ENCODE data around the gene LFNG.
"Not testable (repeated sequence)": the region's sequence is repeated elsewhere in the genome, so short reads cannot be mapped to it uniquely, and the experiment has no call there.

Gene LFNG

DNA sequence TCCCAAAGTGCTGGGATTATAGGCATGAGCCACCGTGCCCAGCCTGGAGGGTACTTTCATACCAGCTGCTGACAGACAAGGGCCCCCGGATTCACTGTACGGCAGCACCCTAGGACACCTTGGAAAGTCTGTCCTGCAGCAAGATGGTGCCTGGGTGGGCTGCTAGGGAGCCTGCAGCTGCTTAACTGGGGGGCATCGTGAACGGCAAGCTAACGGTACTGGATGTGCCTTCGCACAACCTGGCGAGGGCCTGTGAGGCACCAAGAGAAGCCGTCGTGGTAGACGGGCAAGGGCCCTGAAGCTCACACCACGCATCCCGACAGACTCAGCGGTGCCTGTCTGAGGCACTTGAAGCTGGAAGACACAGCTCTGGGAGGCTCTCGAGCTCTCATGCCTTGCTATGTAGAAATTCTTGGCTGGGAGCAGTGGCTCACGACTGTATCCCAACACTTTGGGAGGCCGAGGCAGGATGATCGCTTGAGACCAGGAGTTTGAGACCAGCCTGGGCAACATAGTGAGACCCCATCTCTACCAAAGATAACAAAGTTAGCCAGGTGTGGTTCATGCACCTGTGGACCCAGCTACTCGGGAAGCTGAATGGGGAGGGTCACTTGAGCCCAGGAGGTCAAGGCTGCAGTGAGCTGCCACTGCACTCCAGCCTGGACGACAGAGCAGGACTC, 26.3 kb downstream of the LFNG start:
- DNase-seq (ENCODE audit: low spot score), result no peak

DNA sequence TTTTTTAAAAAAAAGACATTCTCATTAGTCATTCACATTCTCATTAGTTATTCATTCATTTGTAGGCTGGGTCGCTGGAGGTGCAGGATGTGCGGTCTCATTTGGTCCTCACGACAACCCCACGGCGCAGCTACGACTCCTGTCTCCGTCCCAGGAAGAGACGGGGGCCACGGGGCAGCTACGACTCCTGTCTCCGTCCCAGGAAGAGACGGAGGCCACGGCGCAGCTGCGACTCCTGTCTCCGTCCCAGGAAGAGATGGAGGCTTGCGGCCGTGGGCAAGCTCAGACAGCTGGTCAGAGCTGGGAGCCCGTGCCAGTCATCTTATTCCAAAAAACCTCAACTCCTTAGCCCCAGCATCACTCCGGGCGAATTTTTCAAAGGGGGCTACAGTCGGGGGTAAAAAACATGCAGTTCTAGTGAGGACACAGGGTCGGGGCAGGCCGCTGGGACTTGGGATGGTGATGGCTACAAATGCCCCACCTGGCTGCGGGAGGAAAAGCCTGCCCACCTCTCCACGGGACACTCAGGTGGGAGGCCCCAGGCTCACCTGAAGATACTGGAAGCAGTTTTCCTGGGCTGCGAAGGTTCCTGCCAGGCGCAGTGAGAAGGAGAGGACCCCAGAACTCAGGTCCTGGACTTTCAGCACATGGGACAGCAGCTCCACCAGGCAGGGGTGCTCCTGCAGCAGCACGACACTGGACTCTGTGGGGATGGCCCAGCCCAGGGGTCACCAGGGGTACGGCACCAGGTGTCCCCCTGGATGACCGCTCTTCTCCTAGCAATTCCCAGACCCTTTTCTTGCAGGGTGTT, 27.4 kb downstream of the LFNG start:
- DNase-seq (ENCODE audit: low spot score), result no peak

DNA sequence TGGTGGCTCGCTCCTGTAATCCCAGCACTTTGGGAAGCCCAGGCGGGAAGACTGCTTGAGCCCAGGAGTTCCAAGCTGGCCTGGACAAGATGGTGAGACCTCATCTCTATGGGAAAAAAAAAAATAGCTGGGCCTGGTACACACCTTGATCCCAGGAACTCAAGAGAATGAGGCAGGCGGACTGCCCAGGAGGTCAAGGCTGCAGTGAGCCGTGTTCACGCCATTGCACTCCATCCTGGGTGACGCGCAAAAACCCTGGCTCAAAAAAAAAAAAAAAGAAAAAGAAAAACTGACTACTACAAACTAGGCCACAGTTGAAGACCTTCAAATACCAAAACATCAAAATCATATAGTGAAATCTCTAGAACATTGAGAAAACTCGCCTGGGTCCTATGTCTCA, 31.8 kb downstream of the LFNG start:
- no peak for DNase-seq (ENCODE audit: low spot score)

DNA sequence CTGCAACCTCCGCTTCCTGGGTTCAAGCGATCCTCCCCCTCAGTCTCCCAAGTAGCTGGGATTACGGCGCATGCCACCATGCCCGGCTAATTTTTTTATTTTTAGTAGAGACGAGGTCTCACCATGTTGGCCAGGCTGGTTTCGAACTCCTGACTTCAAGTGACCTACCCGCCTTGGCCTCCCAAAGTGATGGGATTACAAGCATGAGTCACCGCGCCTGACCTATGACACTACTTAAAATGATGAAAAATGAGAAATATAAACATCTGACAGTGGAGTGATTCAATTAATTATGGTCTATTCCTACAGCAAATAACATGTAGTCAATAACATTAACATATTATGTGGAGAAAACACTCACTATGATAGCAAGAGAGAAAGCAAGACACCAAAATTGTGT, 33.5 kb downstream of the LFNG start:
- no peak for DNase-seq (ENCODE audit: low spot score)

DNA sequence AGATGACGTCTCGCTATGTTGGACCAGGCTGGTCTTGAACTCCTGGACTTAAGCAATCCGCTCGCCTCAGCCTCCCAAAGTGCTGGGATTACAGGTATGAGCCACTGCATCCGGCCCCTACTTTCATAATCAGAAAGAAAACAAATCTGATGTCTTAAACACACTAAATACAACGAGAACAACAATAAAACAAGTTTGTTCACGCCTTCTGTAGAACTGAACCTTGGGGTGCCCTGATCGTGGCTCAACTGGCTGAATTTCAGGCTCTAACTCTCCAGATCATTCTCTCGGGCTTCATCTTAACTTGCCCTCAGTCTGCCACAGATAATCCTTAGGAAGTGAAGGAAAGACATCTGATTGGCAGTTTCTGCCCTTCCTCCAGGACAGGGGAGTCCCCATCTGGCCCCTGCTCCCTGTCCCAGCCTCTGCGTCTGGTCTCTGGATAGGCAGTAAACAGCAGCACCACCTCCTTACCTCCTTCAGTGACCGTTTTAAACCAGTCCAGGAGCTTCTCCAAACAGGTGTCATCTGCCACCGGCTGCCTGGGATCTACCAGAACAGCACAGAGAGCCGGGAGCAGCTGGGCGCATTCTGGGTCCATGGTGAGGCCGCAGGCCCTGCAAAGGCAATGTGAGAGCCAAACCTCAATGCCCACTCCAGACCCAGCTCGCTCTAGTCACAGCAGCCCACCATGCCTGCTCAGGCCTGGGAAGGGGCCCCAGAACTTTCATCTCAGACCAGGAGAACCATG, 34.4 kb downstream of the LFNG start:
- no peak for DNase-seq (ENCODE audit: low spot score)

DNA sequence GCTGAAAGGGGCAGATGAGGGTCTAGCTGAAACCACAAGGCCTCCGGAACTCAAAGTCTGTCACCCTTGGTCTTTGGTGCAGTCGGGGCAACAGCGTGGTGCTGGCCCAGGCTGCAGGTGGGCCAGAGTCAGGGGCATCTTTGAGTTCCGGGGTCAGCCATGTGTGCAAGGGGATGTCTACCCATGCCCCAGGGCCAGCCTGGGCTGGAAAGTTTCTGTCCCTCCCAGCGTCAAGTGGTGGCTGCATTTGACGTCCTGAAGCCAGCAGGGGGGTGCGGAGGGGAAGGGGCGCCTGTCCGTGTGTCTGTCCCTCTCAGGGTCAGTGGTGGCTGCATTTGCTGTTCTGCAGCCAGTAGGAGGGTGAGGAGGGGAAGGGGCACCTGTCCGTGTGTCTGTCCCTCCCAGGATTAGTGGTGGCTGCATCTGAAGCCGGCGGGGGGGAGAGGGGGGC, 35.1 kb downstream of the LFNG start:
- no peak for DNase-seq (ENCODE audit: low spot score)

DNA sequence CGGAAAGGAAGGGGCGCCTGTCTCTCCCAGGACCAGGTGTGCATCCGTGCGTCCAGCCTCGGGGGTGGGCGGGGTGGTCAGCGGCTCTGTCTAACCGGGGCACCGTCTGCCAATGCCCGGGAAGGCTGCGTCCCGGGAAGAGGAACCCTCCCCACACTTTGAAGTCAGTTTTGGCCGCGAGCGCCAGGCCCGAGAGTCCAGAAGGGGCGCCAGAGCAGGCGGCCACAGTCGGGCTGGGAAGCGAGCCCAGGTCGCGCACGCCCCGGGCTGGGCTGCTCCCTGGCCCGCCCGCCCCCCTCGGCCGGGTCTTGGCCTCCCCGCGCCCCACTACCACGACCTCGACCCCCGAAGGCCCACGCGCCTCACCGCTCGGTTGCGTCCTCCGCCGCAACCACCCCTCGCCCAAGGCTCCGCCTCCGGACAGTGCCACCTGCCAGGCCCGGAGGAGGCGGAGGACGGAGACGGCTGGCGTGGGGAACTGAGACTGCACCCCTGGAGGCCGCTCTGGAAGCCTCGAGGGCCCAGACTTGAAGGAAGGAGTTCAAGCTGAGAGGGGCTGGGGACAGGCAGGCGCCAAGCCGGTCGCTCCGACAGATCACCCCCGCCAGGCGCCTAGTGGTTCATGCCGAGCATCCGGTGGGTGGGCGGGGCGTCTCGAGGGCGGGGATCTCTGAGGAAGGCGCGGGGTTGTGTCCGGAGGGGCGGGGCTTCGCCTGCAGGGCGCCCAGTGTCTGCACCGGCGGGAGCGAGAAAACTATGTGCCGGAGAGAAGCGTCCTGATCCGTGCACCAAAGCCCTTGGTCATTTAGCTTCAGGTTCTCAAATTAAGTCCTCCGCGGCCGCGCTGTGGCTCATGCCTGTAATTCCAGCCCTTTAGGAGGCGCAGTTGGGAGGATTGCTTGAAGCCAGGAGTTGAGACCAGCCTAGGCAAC, 35.8 kb downstream of the LFNG start, which contains the start of gene BRAT1:
Gene BRAT1, minus strand, starts transcription at position 404 of the 932 bp plus-strand sequence. CDS start 1,093 bp downstream, outside the sequence.
- peak; percentile 96 for DNase-seq (ENCODE audit: low spot score)

DNA sequence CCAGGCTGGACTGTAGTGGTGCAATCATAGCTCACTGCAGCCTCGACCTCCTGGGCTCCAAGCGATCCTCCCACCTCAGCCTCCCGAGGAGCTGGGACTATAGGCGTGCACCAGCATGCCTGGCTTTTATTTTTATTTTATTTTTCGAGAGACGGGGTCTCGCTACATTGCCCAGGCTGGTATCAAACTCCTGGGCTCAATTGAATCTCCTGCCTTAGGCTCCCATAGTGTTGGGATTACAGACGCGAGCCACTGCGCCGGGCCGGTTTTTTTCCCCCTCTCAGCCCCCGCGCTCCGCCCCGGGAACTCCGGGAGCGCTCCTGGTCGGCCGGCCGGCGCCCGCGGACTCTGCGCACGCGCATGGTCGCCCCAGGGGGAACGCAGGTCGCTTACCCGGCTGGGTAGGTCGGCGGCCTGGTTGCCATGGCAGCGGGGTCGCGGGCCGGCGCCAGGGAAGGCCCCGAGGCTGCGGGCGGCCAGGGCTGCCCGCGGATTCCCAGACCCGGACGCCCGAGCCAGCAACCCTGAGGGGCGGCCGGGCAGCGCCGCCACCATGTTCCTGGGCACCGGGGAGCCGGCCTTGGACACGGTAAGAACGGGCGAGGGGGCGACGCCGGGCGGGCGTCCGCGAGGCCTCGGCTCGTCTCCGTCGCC, 39.2 kb downstream of the LFNG start, which contains the start of gene IQCE:
Gene IQCE, plus strand, starts transcription at position 351 of the 654 bp plus-strand sequence. Its CDS starts 203 bp downstream, at position 554.
- DNase-seq (ENCODE audit: low spot score), result peak; percentile 95

DNA sequence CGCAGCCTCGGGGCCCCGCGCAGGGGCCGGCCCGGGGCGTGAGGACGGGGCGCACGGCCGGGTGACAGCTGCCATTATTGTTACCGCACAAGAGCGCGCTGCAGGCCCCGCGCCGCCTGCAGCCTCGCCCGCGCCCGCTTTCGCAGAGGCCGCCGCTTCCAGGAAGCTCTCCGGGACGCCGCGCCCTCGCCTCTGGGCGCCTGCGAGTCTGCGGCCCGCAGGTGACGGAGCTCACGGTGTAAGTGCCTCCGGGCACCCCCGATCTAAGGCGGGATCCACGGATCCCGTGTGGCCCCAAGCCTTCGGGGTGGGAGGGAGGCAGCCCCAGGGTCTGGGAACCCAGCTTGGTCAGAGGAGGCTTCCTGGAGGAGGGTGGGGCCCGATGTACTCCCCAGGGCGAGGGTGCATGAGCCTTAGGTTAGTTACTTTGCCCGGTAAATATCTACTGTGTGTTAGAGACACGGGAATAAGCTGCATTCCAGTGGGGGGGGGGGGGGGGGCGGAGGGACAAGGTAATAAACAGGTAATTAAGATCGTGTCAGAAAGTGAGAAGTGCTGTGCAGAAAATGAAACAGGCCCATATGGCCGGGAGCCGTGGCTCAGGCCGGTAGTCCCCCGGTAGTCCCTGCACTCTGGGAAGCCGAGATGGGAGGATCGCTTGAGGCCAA, 39.8 kb downstream of the LFNG start:
- DNase-seq (ENCODE audit: low spot score), result no peak

DNA sequence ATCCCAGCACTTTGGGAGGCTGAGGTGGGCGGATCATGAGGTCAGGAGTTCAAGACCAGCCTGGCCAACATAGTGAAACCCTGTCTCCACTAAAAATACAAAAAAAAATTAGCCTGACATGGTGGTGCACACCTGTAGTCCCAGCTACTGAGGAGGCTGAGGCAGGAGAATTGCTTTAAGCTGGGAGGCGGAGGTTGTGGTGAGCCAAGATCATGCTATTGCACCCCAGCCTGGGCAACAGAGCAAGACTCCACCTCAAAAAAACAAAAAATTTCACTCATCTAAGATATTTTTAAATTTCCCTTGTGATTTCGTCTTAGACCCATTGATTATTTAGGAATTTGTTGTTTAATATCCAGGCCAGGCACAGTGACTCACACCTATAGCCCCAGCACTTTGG, 44.4 kb downstream of the LFNG start:
- DNase-seq (ENCODE audit: low spot score), result not testable (repeated sequence)

DNA sequence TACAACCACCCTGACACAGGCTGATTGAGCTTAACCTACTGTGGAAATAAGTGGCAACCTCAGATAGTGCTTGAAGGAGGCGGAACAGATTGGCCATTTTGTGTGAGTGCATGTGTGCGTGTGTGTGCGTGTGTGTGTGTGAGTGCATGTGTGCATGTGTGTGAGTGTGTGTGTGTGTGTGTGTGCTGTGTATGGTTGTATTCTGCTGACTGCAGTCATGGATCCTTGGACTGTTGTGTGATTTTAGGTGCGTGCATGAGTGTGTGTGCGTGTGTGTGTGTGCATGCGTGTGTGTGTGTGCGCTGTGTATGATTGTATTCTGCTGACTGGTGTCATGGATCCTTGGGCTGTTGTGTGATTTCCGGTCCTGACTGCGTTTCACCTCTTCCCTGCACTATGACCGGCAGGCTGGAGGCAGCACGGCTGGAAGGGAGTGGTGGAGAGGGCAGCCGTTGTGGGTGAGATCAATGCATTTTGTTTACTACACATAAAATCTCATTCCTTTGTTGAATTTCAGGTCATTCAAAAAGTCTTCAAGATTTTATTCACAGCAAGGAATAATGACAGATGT, 45.5 kb downstream of the LFNG start:
- no peak for DNase-seq (ENCODE audit: low spot score)

DNA sequence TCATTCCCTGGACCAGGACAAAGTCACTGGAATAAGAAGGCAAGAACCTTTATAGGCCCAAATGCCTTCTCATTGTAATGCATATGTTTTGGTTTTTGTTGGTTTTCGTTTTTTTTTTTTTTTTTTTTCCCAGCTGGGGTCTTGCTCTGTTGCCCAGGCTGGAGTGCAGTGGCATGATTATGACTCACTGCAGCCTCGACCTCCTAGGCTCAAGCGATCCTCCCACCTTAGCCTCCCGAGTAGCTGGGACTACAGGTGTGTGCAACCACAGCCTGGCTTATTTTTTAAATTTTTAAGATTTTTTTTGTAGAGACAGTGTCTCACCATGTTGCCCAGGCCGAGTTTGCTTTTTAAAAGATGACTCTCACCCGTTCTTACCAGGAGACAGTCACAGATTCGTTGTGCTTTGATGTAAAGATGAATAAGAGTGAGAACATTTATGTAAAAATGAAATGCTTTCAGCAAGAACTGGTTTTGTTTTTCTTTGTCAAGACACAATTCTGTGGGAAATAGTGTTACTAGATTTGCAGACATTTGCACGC, 46.8 kb downstream of the LFNG start:
- no peak for DNase-seq (ENCODE audit: low spot score)

DNA sequence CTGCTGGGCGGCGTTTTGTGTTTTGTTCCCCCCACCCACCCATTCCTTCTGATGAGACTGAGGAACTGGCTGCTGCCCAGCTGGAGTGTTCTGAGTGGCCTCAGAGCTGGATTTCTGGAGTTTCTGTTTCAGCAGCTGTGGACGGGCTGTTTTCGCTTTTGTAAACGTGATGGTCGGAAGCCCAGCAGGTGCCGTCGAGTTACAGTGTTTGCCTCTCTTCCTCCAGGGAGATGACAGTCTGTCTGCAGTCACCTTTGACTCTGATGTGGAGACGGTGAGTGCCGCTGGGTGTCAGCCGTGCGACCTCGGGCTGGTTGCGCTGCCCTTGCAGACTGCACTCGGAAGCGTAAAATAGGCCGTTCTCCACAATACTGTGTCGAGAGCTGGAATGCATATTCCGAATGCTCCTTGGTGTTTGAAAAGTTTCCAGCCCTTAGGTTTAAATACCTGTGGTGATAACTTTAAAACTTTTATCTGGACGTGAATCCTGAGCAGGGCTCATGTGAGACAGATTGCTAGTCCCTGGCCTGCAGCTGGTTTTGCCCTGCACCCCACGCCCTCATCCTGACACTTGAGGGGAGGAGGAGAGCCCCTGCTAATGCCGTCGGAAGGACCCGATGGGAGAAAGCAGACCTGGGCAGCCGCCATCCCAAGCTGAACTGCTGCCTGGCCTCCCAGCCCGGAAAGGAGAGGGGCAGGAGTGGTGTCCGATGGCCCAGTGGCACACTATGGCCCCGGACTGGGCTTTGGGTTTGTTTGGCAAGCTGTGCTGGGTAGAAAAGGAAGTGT, 47.5 kb downstream of the LFNG start:
- DNase-seq (ENCODE audit: low spot score), result no peak

DNA sequence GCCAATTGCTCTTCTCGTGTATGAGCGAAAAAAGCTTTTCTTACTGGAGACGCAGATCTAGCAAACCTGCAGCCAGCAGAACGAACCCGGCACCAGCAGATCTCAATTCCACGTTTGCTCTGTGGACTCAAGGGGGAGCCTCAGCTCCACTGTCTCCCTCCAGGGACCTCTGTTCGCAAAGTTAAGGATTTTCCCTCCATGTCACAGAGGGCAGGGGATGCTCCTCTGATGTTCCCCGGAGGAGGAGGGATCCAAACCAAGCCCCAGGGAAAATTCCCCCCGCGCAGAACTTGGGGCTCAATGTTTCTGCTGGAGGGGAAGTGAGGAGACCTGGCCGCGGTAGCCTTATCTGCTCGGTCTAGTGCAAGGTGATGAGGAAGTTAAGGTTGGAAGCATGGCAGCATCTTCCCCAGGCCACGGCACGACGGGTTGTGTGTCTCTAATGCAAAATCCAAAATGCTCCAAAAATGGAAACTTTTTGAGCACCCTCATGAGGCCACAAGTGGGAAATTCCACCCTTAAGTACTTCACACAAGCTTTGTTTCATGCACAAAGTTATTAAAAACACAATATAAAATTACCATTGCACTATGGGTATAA, 48.2 kb downstream of the LFNG start:
- peak; percentile 52 for DNase-seq (ENCODE audit: low spot score)

DNA sequence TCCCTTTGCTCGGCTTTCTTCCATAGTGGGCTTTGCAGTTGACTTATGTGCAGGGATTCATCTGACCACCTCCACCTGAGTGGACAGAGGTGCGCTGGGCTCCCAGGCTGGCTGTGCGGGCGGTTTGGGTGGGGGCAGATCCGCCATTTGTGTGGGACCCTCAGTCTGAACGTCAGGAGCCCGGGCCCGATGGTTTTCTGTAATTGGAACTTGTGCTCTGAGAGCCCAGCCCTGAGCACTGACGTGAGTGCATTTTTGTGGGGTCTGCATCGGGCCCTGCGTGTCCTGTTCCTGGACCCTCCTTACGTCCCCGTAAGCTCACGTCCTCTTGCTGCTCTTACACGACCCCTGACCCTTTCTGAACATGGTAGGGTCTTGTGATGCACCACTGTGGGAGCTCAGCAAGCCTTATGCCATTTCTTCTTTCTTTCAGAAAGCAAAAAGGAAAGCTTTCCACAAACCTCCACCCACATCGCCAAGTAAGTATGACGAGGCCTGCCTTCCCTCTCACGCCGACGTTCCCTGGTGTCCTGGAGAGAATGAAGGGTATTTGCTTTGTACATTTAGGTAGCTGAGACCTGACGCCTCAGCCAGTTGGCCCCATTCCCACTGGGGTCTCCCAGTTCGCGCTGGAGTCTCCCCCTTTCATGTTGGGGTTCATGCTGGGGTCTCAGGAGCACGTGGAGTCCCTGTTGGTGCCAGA, 49.1 kb downstream of the LFNG start:
- DNase-seq (ENCODE audit: low spot score), result no peak

DNA sequence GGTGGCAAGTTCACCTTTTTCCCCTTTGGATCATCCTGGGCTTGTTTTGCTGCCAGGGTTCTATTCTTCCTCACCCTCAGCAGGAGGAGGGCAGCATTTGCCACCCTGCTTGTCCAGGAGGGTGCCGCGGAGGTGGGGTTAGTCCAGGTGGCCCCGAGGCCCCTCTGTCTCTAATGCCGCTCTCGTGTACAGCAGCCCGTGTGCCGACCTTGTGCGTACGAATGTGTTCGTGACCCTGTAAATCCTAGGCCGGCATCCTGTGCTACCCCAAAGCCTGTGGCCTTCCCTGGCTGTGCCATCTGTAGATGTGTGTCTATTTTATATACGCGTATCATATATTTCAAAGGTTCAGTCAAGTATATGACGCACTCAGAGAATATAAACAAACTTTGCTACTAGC, 49.8 kb downstream of the LFNG start:
- DNase-seq (ENCODE audit: low spot score), result no peak

DNA sequence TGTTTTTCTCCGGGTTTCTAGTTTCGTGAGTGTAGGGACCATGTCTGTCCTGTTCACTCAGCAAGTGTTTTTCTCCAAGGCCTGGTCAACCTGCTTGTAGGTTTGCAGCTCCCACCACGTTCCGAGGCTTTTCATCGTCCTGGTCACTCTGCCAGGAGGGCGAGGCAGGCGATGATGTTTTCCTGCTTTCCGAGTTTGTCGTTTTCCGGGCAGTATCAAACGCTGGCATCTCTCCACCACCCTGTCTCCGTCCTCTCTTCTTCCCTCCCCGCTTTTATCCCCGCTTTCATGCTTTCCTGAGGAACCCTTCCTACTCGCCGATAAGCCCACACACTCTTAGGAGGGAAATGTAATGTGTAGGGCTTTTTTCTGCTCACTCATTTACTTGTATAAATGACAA, 50.4 kb downstream of the LFNG start:
- DNase-seq (ENCODE audit: low spot score), result no peak

DNA sequence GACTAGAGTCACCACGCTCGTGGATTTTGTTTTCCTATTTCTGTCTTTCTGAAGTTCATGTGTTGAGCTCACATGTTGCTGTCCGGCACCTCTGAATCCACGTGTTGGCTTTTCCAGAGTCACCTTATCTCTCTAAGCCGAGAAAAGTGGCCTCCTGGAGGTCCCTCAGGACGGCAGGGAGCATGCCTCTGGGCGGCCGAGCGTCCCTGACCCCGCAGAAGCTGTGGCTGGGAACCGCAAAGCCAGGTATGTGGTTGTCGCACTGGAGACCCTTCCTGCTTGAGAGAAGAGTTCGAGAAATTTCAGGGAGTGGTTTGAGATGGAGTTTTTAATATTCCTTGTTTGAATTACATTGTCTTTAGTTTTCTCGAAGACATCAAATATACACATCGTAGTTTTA, 51.8 kb downstream of the LFNG start:
- no peak for DNase-seq (ENCODE audit: low spot score)

Data from iPS-NIHi11 (cell line).